Fibroblast of lung (primary cell): Measurements from ENCODE around the gene RDH16.

Experiments
- EZH2 ChIP-seq: IDR thresholded peaks from 2 replicates; pipeline ENCODE4 v1.5.1; 2012; ENCODE audit warnings: low read length, control low read depth, mild to moderate bottlenecking; ENCODE audit errors: missing control alignments
- TF ChIP-seq, protein P1 (sequence below), 2 donors: IDR thresholded peaks in 1 of 2; conservative IDR thresholded peaks in 1 of 2; 1 replicate in 1 of 2; 2 replicates in 1 of 2; pipeline ENCODE4 v1.5.1; 2011 to 2012; ENCODE audit warnings: low read length in 2 of 2, control low read depth in 1 of 2, inconsistent platforms in 1 of 2, low read depth in 1 of 2, mild to moderate bottlenecking in 1 of 2

DNA sequence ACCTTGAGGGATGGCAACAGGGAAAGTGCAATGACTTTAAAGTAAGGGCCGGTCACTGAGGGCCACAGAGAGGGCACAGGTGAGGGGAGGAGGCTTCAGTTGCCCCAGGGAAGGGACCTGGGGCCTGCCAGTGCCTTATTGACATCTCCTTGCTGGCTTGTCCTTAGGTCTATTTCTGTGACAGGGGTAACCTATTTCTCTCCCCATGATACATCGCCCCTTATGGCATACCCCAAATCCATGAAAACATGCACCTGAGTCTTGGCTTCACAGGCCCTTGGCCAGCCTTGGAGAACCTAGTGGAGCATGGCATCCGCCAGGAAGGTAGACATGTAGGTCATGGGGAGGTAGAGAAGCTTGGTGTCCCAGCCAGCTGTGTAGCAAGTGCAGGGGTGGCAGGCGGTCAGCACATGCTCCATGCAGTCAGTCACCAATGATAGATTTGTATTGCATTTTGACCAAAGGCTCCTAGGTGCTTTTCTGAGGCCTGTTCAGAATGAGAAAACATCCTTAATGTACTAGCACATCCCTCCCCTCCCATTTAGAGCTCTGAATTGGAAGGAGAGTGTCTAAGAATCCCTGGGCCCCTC, 23.6 kb upstream of the RDH16 start:
- TF ChIP-seq, protein P1, sequence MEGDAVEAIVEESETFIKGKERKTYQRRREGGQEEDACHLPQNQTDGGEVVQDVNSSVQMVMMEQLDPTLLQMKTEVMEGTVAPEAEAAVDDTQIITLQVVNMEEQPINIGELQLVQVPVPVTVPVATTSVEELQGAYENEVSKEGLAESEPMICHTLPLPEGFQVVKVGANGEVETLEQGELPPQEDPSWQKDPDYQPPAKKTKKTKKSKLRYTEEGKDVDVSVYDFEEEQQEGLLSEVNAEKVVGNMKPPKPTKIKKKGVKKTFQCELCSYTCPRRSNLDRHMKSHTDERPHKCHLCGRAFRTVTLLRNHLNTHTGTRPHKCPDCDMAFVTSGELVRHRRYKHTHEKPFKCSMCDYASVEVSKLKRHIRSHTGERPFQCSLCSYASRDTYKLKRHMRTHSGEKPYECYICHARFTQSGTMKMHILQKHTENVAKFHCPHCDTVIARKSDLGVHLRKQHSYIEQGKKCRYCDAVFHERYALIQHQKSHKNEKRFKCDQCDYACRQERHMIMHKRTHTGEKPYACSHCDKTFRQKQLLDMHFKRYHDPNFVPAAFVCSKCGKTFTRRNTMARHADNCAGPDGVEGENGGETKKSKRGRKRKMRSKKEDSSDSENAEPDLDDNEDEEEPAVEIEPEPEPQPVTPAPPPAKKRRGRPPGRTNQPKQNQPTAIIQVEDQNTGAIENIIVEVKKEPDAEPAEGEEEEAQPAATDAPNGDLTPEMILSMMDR (conservative IDR thresholded peaks at IDR 0.05 in 1 of 2, IDR thresholded peaks at IDR 0.05 in 1 of 2; ENCODE audit: low read depth in 1 of 2, low read length in 2 of 2): no peak
- TF ChIP-seq EZH2: no peak
